GM12874 (cell line): Measurements from ENCODE around the gene CSNK1G3.

Experiments used
- TF ChIP-seq, protein P1 (sequence below): IDR thresholded peaks from 2 replicates; pipeline ENCODE4 v1.5.1; 2011; ENCODE audit warnings: low read depth, mild to moderate bottlenecking, control low read depth, low read length, moderate library complexity; ENCODE audit not compliant: insufficient read depth

CSNK1G3 gene

DNA sequence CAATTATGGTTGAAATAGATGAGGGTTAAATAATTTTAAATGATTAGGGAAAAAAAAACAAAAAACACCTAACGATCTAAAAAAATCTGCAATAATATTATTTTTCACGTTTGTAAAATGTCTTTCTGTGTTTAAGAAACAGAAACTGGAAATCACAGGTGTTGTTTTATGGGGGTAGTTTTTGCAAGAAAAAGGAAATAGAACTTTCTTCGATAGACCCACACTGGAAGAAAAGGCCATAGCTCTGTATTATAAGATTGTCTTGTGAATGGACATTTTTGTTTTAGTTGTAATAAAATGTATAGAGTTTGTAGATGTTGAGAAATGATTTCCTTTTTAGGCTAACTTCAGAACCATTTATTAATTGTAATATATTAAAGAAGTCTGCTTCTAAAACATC is 5.5 kb downstream of the CSNK1G3 start:
- TF ChIP-seq, protein P1, sequence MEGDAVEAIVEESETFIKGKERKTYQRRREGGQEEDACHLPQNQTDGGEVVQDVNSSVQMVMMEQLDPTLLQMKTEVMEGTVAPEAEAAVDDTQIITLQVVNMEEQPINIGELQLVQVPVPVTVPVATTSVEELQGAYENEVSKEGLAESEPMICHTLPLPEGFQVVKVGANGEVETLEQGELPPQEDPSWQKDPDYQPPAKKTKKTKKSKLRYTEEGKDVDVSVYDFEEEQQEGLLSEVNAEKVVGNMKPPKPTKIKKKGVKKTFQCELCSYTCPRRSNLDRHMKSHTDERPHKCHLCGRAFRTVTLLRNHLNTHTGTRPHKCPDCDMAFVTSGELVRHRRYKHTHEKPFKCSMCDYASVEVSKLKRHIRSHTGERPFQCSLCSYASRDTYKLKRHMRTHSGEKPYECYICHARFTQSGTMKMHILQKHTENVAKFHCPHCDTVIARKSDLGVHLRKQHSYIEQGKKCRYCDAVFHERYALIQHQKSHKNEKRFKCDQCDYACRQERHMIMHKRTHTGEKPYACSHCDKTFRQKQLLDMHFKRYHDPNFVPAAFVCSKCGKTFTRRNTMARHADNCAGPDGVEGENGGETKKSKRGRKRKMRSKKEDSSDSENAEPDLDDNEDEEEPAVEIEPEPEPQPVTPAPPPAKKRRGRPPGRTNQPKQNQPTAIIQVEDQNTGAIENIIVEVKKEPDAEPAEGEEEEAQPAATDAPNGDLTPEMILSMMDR = no peak

DNA sequence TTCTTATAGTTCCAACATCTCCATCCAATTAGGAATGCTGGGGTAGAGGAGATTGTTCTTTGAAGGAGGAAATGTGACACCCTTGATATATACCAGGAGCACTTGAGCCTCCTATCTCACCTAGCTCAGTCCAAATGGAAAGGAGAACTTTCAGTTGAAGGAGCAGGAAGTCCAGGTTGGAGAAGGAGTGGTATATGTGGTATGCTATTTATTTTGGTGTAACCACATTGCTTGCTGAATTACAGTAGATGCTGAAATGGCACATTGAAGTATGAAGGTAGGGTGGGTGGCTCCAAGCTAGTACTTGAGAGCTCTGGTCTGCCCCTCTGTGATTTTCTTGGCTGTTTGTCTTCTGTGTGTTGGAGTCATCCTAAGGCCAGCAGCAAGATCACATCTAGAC is 6.1 kb downstream of the CSNK1G3 start:
- TF ChIP-seq, protein P1 = no peak

DNA sequence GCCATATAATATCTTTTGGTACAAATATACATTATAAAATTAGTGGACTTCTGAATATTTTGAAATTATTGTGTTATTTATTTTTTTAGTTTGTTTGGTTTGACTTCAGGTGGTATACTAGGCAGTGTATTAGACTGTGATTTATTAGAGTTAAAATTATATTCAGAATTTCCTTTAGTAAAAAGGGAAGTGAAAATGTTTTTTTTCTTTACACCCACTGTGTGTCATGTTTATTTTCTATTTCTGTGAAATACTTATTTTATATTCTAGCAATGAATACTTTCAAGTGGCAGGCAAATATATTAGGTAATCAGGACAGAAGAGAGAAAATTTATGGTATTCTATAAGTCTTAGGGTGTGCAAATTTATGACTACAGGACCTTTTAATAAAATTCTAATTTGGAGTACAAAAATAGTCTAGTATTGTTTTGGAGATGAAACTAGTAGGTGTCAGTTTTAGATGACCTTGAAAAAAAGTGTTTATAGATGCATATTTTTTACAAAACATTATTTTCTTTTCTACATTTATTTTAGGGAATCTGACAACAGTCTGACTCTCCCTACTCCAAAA is 8.8 kb downstream of the CSNK1G3 start:
- TF ChIP-seq, protein P1 = no peak

DNA sequence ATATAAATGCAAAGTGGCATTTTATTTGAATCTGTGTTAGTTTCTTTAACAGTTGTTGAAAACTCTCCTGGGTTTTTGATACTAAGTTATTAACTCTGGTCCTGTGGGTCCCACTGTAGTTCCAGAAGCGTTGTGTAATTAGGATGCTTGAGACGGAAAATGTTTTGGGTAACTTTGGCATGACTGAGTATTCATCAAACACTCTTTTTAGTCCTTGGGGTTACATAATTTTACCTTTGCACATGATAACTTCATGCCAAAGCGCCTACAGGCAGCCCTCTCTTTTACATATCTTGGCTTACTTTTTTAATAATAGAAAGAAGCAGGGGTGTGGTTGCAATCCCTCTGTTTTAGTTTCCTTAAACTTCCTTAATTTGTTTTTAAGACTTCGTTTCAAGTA is 12.2 kb downstream of the CSNK1G3 start:
- TF ChIP-seq, protein P1 = no peak

DNA sequence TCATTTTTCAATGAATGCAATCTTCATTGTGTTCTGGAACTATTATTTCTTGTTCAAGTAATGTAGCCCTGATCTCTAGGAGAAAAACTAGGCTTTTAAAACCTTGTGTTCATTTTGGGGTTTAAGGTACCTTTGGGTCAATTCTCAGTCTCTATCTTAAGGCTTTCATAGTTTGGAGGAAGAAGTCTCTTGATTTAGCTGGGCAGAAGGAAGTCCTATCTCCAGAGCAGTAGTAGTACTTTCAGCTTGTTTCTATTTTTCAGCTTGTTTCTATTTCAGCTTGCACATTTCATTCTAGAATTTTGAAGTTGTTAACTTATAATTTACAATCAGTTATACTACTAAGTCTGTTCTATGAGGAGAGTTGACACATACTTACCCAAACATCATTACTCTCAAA is 15.2 kb downstream of the CSNK1G3 start:
- TF ChIP-seq, protein P1 = no peak

DNA sequence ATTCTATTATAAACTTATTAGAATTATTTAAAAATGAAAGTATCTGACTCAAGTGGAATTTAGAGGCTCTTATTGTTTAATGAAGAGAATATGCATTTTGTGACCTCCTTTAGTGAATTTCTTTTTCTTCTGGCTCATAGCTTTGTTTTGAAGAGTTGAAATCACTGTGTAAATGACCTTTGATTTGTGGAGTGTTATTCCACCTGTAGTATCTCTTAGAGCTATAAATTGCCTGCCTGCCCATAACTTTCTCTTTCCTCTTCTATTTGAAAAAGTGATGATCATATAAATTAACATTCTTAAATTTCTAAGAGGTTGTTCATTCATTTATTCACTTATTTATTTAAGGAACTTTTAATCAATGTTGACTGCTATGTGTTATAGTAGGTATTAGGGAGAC is 16.1 kb downstream of the CSNK1G3 start:
- TF ChIP-seq, protein P1 = no peak

DNA sequence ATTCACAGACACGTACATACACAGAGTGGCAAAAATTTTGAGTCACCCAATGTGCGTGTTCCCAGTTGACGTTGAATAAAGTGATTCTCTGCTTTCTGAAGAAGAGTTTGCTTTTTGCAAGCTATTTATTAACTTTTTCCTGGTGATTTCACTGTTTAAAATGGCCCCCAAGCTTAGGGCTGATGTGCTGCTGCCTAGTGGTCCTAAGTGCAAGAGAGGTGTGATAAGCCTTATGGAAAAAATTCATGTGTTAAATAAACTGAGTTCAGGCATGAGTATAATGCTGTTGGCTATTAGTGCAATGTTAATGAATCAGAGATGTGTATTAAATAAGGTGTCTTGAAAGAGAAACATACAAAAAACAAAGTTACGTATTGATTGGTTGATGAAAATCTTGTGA is 16.9 kb downstream of the CSNK1G3 start:
- TF ChIP-seq, protein P1 = no peak
